Transverse colon (tissue), 3 donors: Measurements from ENCODE around the gene PDS5A.
"Not testable (repeated sequence)": the region's sequence is repeated elsewhere in the genome, so short reads cannot be mapped to it uniquely, and the experiment has no call there.

Source experiments
- CTCF ChIP-seq, 5 experiments: fragments of 200-600 bp in 3 of 5; fragments of 450-650 bp in 2 of 5; sonication (generic) in 3 of 5; IDR thresholded peaks; 1 replicate in 2 of 5; 2 replicates in 3 of 5; pipeline ENCODE4 v1.5.1; 2016 to 2017; ENCODE audit warnings: antibody characterized with exemption in 5 of 5, inconsistent platforms in 3 of 5, mild to moderate bottlenecking in 2 of 5, moderate library complexity in 1 of 5
- POLR2A ChIP-seq: fragments of 450-650 bp; IDR thresholded peaks from one replicate; pipeline ENCODE4 v1.6.1; 2016; ENCODE audit warnings: antibody characterized with exemption, mild to moderate bottlenecking, moderate library complexity

GRCh38 chr4:39840516-39840915 is 137.2 kb downstream of the PDS5A start:
- not testable (repeated sequence) for TF ChIP-seq CTCF (IDR thresholded peaks at IDR 0.05); POLR2A
